Measurements from ENCODE around the gene UBE2J2. TPM values are rescaled to one million over a fixed set of nuclear protein-coding genes. Genes with fewer than 3 reads are reported as not detected.

Gene UBE2J2
- polyA plus RNA-seq, 3 donors = 44.5 to 58.5 (median 53.4) TPM

GRCh38 chr1:1312450-1313314 lies 39.0 kb upstream of the UBE2J2 start:
- no peak for DNase-seq (ENCODE audit: extremely low read depth in 1 of 11, low read depth in 9 of 11, low spot score in 4 of 11)

DNA sequence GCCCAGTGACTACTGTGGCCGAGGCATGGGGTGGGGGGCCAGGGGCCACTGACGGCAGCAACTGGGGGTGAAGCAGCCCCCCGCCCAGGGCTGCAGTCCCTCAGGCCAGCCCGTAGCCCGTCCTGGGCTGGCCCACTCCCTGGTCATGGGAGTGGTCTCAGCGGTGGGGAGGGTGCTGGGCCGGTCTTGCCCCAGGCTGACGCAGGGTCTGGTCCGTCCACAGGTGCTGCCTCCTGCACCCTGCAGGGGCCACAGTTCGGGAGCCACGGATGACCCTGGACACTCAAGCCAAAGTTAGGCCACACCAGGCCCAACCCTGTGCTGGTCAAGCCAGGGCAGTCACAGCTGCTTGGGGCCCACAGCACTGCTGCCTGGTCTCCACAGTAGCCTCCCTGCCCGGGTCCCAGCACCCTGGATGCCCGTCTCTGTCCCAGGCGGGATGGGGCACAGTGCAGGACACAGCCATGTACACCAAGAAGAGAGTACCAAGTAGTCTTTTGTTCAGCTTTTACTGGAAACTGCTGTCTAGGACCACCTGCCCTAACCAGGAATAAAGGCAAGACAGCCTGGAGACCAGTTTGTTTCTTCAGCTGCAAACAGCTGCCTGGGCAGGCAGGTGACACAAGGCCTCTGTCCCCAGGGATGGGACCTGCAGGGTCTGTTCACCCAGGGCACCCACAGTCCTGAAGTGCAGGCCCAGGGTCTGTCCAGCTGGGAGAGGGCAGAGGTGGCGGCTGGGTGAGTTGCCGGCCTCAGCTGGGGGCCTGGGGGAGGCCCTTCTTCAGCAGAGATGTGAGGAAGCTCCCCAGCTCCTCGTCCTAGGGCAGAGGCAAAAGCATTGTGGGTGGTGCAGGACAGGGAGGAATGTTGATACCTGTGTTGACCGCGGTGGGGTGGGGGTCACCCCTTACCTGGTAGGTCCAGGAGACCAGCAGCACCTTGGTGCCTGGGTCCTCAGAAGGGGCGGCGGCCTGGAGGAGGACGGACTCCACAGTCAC lies 37.8 kb upstream of the UBE2J2 start:
- no peak for DNase-seq (ENCODE audit: extremely low read depth in 1 of 11, low read depth in 9 of 11, low spot score in 4 of 11)

DNA sequence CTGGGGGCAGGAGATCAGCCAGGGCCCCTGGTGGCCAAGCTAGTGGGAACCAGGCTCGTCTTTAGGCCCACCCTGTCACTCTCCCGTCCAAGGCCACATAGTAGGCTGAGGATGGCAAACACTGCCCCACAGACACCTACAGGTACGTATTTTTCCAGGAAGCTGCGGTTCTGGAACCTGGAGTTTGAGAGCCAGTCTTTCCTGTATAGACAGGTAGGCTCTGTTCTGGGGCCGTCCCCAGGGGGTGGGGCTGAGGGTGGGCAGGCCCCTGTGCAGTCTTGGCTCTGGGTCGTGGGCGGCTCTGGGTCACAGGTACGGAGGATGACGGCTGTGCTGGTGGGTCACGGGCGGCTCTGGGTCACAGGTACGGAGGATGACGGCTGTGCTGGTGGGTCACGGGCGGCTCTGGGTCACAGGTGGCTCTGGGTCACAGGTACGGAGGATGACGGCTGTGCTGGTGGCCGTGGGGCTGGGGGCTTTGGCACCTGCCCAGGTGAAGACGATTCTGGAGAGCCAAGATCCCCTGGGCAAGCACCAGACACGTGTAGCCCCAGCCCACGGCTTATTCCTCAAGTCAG lies 36.9 kb upstream of the UBE2J2 start:
- no peak for DNase-seq (ENCODE audit: extremely low read depth in 1 of 11, low read depth in 9 of 11, low spot score in 4 of 11)

GRCh38 chr1:1310109-1310385 lies 36.4 kb upstream of the UBE2J2 start:
- DNase-seq (ENCODE audit: extremely low read depth in 1 of 11, low read depth in 9 of 11, low spot score in 4 of 11) = no peak

GRCh38 chr1:1309251-1310108 lies 35.8 kb upstream of the UBE2J2 start:
- no peak for DNase-seq (ENCODE audit: extremely low read depth in 1 of 11, low read depth in 9 of 11, low spot score in 4 of 11)

GRCh38 chr1:1308756-1309250 lies 35.1 kb upstream of the UBE2J2 start:
- DNase-seq (ENCODE audit: extremely low read depth in 1 of 11, low read depth in 9 of 11, low spot score in 4 of 11) = no peak

- DNase-seq (ENCODE audit: extremely low read depth in 1 of 11, low read depth in 9 of 11, low spot score in 4 of 11) = peak in 10 of 11 donors; percentile 65 to 86 (median 82)
These were observed 34.5 kb upstream of the UBE2J2 start, which contains the start of the genes ACAP3 and PUSL1 for GRCh38 chr1:1307923-1308755. TSS of gene ACAP3 (minus strand) at chr1:1307930. CDS start at chr1:1307815, 115 bp downstream. TSS of gene PUSL1 (plus strand) at chr1:1308597. CDS start at chr1:1308644, 47 bp downstream.

GRCh38 chr1:1307261-1307922 lies 33.7 kb upstream of the UBE2J2 start:
- no peak for DNase-seq (ENCODE audit: extremely low read depth in 1 of 11, low read depth in 9 of 11, low spot score in 4 of 11)

DNA sequence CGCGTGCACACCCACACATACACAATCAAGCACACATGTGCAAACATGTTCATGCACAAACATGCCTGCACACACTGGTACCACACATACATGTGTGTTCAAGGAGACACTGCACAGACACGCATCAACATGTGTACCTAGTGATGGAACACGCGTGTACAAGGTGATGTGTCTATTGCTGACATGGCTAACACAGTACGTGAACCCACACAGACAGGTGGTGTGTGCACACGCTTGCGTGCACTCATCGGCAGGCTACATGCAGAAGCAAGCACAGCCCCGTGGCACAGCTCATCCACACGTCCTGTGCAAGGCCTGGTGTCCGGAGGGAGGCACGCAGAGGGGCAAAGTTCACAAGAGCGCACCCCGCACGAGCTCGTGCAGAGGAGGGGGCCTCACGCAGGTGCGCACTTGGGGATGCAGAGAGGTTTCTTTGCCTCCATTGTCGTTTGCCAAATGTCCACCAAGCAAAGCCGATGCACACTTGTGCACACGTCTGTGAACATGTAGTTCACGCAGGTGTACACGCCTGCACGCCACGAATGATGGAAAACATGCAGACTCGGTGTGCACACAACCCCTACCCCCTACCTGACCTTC lies 33.1 kb upstream of the UBE2J2 start:
- no peak for DNase-seq (ENCODE audit: extremely low read depth in 1 of 11, low read depth in 9 of 11, low spot score in 4 of 11)

- no peak for DNase-seq (ENCODE audit: extremely low read depth in 1 of 11, low read depth in 9 of 11, low spot score in 4 of 11)
These were observed 32.5 kb upstream of the UBE2J2 start for GRCh38 chr1:1306070-1306660.

DNA sequence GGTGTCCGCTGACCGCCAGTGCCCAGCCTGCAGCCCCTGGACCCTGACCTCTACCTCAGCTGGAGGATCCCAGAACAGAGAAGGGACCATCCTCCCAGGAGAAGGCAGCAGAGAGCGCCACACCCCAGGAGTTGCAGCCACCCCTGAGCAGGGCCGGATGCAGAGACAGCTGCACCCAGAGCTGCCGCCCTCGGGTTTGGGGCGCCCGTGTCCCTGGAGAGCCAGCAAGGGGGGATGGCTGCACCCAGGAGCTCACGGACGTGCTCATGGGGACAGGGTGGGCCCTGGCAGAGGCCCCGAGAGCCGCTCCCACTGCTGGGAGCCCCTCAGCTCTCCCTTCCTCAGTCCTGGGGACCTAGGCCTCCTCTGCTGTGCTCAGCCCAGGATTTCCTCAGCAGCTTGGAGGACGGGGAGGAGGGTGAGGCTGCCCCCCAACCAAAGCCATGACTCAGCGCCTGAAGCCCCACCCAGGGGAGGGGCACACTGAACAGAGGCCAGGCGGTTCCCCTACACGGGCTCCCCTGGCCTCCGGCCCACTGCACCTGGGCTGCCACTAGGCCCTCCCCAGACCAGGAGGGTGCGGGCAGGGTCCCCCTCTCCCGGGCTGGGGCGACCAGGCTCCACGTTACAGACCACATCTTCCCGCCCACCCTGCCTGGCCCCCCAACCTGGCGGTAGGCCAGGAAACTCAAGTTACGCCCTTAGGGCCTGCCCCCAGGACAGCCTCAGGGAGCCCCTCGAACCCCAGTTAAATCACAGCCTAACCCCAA lies 31.8 kb upstream of the UBE2J2 start:
- DNase-seq (ENCODE audit: extremely low read depth in 1 of 11, low read depth in 9 of 11, low spot score in 4 of 11) = no peak

DNA sequence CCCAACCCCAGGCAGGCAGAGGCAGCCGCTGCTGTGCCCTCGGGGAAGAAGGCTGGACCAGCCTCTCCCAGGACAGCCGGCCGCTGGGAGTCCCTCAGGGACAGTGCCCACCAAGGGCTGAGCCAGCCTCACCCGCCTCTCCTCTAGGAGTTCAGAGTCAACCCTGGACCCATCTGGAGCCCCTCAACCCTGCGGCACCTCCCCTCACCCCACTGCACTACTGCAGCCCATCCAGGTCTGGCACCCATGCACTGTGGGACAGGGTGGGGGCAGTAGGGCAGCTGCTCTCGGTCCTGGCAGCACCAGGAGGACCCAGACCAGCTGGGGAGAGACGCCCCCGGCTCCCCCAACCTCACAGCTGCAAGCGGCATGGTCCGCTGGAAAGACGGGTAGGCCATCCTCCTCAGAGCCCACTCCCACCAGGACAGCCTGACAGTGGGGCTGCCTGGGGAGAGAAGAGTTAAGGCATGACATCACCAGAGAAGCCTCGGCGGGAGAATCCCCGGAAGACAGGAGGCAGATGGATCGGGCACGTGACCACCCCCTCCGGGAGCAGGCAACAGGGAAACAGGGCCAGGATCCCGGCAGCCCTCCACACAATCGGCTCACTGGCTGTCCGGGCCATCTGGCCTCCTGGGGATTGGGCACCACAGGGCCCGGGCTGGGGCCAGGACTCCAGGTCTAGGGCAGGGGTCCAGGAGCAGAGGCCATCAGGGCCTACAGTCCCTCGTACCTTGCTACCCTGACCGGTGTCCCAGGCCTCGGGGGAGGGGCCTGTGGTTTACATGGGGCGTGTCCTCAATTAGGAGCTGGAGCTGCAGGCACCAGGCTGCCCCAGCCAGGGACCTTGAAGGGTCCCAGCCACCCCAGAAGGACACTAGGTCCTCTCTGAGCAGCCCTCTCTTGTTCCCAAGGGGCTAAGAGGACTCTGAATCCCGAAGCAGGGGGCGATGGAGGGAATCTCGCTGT lies 31.0 kb upstream of the UBE2J2 start:
- DNase-seq (ENCODE audit: extremely low read depth in 1 of 11, low read depth in 9 of 11, low spot score in 4 of 11) = peak in 8 of 11 donors; percentile 40 to 63 (median 58)

GRCh38 chr1:1303736-1304135 lies 30.1 kb upstream of the UBE2J2 start:
- DNase-seq (ENCODE audit: extremely low read depth in 1 of 11, low read depth in 9 of 11, low spot score in 4 of 11) = no peak

DNA sequence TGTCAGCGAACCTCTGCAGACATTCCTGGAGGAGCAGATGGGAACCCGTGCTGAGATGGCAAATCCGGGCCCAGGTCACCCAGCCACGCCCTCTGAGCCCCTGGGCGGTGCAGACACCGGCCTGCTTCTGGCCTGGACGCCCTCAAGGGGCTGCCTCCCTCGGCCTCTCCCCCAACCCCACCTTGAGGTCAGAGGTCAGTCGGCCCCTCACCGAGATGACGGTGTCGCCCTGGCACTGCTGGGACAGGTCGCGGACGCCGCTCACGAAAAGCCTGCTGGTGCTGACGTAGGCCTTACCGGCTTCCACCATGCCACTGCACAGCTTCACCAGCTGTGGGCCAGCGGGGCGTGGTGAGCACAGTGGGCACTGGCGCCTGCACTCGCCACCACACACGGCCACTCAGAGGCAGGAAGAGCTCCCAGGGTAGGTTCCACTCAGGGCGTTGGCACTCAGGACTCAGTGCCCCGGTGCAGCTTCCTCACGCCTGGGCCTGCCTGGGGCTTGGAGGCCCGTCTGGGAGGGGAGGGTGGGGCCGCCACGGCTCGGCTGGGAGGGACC lies 29.4 kb upstream of the UBE2J2 start:
- no peak for DNase-seq (ENCODE audit: extremely low read depth in 1 of 11, low read depth in 9 of 11, low spot score in 4 of 11)
